Astrocyte (in vitro differentiated cells and primary cell): ENCODE results near the gene ZNRF2. TPM values are rescaled to one million over a fixed set of nuclear protein-coding genes. Genes with fewer than 3 reads are reported as not detected.

Source experiments
- DNase-seq: peaks from one replicate; pipeline ENCODE4 v3.0.0-alpha.2; 2010; ENCODE audit warnings: low read depth
- FAIRE-seq: peaks from 2 replicates; lab custom pipeline; 2011; peaks lifted over from hg19 to GRCh38; lab: Jason Lieb, UNC
- H2AFZ ChIP-seq: 2 replicates; pipeline ENCODE4 v1.6.0; 2012; ENCODE audit warnings: low read depth, low read length, inconsistent platforms
- H3K27ac ChIP-seq: 2 replicates; pipeline ENCODE4 v1.5.1; 2011; ENCODE audit warnings: low read depth, low read length, inconsistent platforms
- H3K27me3 ChIP-seq: 2 replicates; pipeline ENCODE4 v1.6.0; 2011; ENCODE audit warnings: low read length, inconsistent platforms; ENCODE audit not compliant: insufficient read depth
- H3K36me3 ChIP-seq: 2 replicates; pipeline ENCODE4 v1.5.1; 2011; ENCODE audit warnings: low read length, inconsistent platforms; ENCODE audit not compliant: insufficient read depth
- H3K4me1 ChIP-seq: 2 replicates; pipeline ENCODE4 v1.5.1; 2011; ENCODE audit warnings: low read length, inconsistent platforms; ENCODE audit not compliant: insufficient read depth
- H3K4me2 ChIP-seq: 2 replicates; pipeline ENCODE4 v1.6.0; 2012; ENCODE audit warnings: low read length, inconsistent platforms
- H3K4me3 ChIP-seq: 2 replicates; pipeline ENCODE4 v1.5.1; 2011; ENCODE audit warnings: low read depth, mild to moderate bottlenecking, low read length, inconsistent platforms; ENCODE audit not compliant: insufficient read depth
- H3K79me2 ChIP-seq: 2 replicates; pipeline ENCODE4 v1.6.0; 2012; ENCODE audit warnings: mild to moderate bottlenecking, low read length, inconsistent platforms; ENCODE audit not compliant: insufficient read depth
- H3K9ac ChIP-seq: 2 replicates; pipeline ENCODE4 v1.6.0; 2012; ENCODE audit warnings: mild to moderate bottlenecking, low read length, inconsistent platforms
- H3K9me3 ChIP-seq: 2 replicates; pipeline ENCODE4 v1.5.1; 2012; ENCODE audit warnings: low read depth, mild to moderate bottlenecking, low read length, inconsistent platforms; ENCODE audit not compliant: insufficient read depth
- H4K20me1 ChIP-seq: 2 replicates; pipeline ENCODE4 v1.6.0; 2012; ENCODE audit warnings: low read length, inconsistent platforms; ENCODE audit not compliant: insufficient read depth
- H3K27ac Mint-ChIP-seq: one replicate; pipeline ENCODE4 v1.8.0; 2021; ENCODE audit warnings: mild to moderate bottlenecking, mixed read lengths; ENCODE audit not compliant: unreplicated experiment
- H3K27me3 Mint-ChIP-seq: one replicate; pipeline ENCODE4 v1.8.0; 2021; ENCODE audit warnings: low read depth, mixed read lengths; ENCODE audit not compliant: unreplicated experiment
- H3K36me3 Mint-ChIP-seq: one replicate; pipeline ENCODE4 v1.8.0; 2021; ENCODE audit warnings: low read depth, mixed read lengths; ENCODE audit not compliant: unreplicated experiment
- H3K4me1 Mint-ChIP-seq: one replicate; pipeline ENCODE4 v1.8.0; 2021; ENCODE audit warnings: low read depth, mixed read lengths; ENCODE audit not compliant: unreplicated experiment
- H3K4me3 Mint-ChIP-seq: one replicate; pipeline ENCODE4 v1.8.0; 2021; ENCODE audit warnings: mild to moderate bottlenecking, moderate library complexity, mixed read lengths; ENCODE audit not compliant: unreplicated experiment
- H3K9me3 Mint-ChIP-seq: one replicate; pipeline ENCODE4 v1.8.0; 2021; ENCODE audit warnings: mild to moderate bottlenecking, mixed read lengths; ENCODE audit not compliant: unreplicated experiment
- EZH2 ChIP-seq: IDR thresholded peaks from 2 replicates; pipeline ENCODE4 v1.6.1; 2012; ENCODE audit warnings: mild to moderate bottlenecking, low read length, inconsistent platforms; ENCODE audit not compliant: insufficient read depth
- total RNA-seq: library from RNA; stranded (reverse); gene quantifications from 2 replicates; pipeline ENCODE4 v1.2.1, GENCODE V29; 2021
- TF ChIP-seq, protein P1 (sequence below): IDR thresholded peaks from 2 replicates; pipeline ENCODE4 v1.5.1; 2011; ENCODE audit warnings: low read depth, mild to moderate bottlenecking, inconsistent platforms, low read length, moderate library complexity; ENCODE audit not compliant: insufficient read depth

ZNRF2 gene
- total RNA-seq, 1 donor from 2014 or later = 9.9 TPM

DNA sequence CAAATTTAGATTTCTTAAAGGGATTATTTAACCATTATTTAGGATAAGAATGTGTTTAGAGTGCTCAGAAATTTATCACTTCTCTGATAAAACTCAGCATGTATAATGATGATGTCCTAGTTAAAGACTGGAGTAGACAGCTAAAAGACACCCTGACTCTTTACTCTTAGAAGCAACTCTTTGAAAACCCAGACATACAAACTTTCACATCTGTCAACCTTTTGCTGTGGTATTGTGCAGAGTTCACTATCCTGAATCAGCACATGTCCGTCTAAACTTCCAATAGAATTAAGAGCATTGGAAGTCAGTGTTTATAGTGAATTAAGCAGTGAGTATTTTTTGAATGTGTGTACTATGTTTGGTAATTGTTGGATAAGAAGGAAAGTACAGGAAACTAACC is 24.9 kb downstream of the ZNRF2 start:
- no peak overlapping the region for H3K9ac ChIP-seq
- Mint-ChIP-seq H3K4me3 (no peak overlapping the region), H3K27ac (no peak overlapping the region), H3K9me3 (no peaks in the 10 kb centered on the region), H3K36me3 (no peaks in the 10 kb centered on the region), H3K27me3 (no peaks in the 10 kb centered on the region), H3K4me1 (peaks cover 21% of the 10 kb centered on the region)
- no peak overlapping the region for H3K4me2 ChIP-seq
- DNase-seq (no peak), FAIRE-seq (no peak)
- no peaks in the 10 kb centered on the region for H3K79me2 ChIP-seq
- no peaks in the 10 kb centered on the region for H3K36me3 ChIP-seq
- no peaks in the 10 kb centered on the region for H3K27me3 ChIP-seq
- no peak overlapping the region for H3K4me3 ChIP-seq
- no peaks in the 10 kb centered on the region for H3K4me1 ChIP-seq
- TF ChIP-seq, protein P1, sequence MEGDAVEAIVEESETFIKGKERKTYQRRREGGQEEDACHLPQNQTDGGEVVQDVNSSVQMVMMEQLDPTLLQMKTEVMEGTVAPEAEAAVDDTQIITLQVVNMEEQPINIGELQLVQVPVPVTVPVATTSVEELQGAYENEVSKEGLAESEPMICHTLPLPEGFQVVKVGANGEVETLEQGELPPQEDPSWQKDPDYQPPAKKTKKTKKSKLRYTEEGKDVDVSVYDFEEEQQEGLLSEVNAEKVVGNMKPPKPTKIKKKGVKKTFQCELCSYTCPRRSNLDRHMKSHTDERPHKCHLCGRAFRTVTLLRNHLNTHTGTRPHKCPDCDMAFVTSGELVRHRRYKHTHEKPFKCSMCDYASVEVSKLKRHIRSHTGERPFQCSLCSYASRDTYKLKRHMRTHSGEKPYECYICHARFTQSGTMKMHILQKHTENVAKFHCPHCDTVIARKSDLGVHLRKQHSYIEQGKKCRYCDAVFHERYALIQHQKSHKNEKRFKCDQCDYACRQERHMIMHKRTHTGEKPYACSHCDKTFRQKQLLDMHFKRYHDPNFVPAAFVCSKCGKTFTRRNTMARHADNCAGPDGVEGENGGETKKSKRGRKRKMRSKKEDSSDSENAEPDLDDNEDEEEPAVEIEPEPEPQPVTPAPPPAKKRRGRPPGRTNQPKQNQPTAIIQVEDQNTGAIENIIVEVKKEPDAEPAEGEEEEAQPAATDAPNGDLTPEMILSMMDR = no peak
- no peak for TF ChIP-seq EZH2
- H4K20me1 ChIP-seq = no peaks in the 10 kb centered on the region
- H2AFZ ChIP-seq = no peak overlapping the region
- H3K27ac ChIP-seq = no peak overlapping the region
- H3K9me3 ChIP-seq = no peaks in the 10 kb centered on the region

- Histone ChIP-seq H3K4me2 (no peak overlapping the region), H3K36me3 (no peaks in the 10 kb centered on the region), H3K9me3 (no peaks in the 10 kb centered on the region), H3K9ac (no peak overlapping the region), H4K20me1 (no peaks in the 10 kb centered on the region), H3K79me2 (no peaks in the 10 kb centered on the region), H3K4me3 (no peak overlapping the region), H3K27ac (no peak overlapping the region), H2AFZ (no peak overlapping the region), H3K27me3 (no peaks in the 10 kb centered on the region), H3K4me1 (no peaks in the 10 kb centered on the region)
- FAIRE-seq = no peak
- peaks cover 21% of the 10 kb centered on the region for H3K4me1 Mint-ChIP-seq
- H3K9me3 Mint-ChIP-seq = no peaks in the 10 kb centered on the region
- TF ChIP-seq, protein P1 = no peak
- no peak for TF ChIP-seq EZH2
- no peaks in the 10 kb centered on the region for H3K36me3 Mint-ChIP-seq
- no peak overlapping the region for H3K4me3 Mint-ChIP-seq
- H3K27ac Mint-ChIP-seq = no peak overlapping the region
- no peak for DNase-seq
- no peaks in the 10 kb centered on the region for H3K27me3 Mint-ChIP-seq
These were observed 25.5 kb downstream of the ZNRF2 start for GRCh38 chr7:30309842-30310435.

GRCh38 chr7:30310674-30311362 is 26.4 kb downstream of the ZNRF2 start:
- Mint-ChIP-seq H3K9me3 (no peaks in the 10 kb centered on the region), H3K4me1 (peaks cover 21% of the 10 kb centered on the region), H3K36me3 (no peaks in the 10 kb centered on the region), H3K27me3 (no peaks in the 10 kb centered on the region), H3K4me3 (no peak overlapping the region), H3K27ac (no peak overlapping the region)
- H3K9ac ChIP-seq = no peak overlapping the region
- FAIRE-seq = no peak
- TF ChIP-seq EZH2 = no peak
- TF ChIP-seq, protein P1 = no peak
- no peaks in the 10 kb centered on the region for H3K79me2 ChIP-seq
- H4K20me1 ChIP-seq = no peaks in the 10 kb centered on the region
- no peak overlapping the region for H2AFZ ChIP-seq
- H3K4me2 ChIP-seq = no peak overlapping the region
- no peaks in the 10 kb centered on the region for H3K4me1 ChIP-seq
- H3K27me3 ChIP-seq = no peaks in the 10 kb centered on the region
- no peak overlapping the region for H3K27ac ChIP-seq
- H3K9me3 ChIP-seq = no peaks in the 10 kb centered on the region
- H3K4me3 ChIP-seq = no peak overlapping the region
- no peak for DNase-seq
- H3K36me3 ChIP-seq = no peaks in the 10 kb centered on the region
